ENCODE data around the gene ETV5. TPM values are rescaled to one million over a fixed set of nuclear protein-coding genes. Genes with fewer than 3 reads are reported as not detected.

ETV5 gene
- total RNA-seq, 4 donors from 2014 or later, result 5.9 to 15.5 (median 9.7) TPM

- no peak for ATAC-seq
- peaks cover 3 to 40% (median 4%) of the 10 kb centered on the region in 3 donors for H3K4me1 ChIP-seq
- peaks cover 5% of the 10 kb centered on the region for H3K27me3 ChIP-seq
- no peaks in the 10 kb centered on the region for H3K36me3 ChIP-seq
- WGBS, 2 donors (ENCODE audit: low coverage in 1 of 2), result 66 to 72% methylated on average over 6 to 11 of the region's 12 CpGs
- TF ChIP-seq POLR2AphosphoS5 (IDR thresholded peaks at IDR 0.05), result no peak
- no peak for TF ChIP-seq POLR2A (IDR thresholded peaks at IDR 0.05)
- no peak for TF ChIP-seq EP300 (IDR thresholded peaks at IDR 0.05)
- no peak for TF ChIP-seq CTCF (IDR thresholded peaks at IDR 0.05)
- H3K9me3 ChIP-seq, result no peaks in the 10 kb centered on the region
- H3K4me3 ChIP-seq, result no peak overlapping the region
- H3K27ac ChIP-seq, result no peak overlapping the region
Observed at GRCh38 chr3:186110975-186111974, 2.4 kb upstream of the ETV5 start.

- ATAC-seq, result no peak
- Histone ChIP-seq H3K27me3 (peaks cover 5% of the 10 kb centered on the region), H3K36me3 (no peaks in the 10 kb centered on the region), H3K27ac (peak overlapping the region; percentile 4 to 79 (median 77)), H3K4me1 (peaks cover 3 to 40% (median 4%) of the 10 kb centered on the region in 3 donors), H3K9me3 (no peaks in the 10 kb centered on the region), H3K4me3 (peak overlapping the region; percentile 46 to 77)
- WGBS, 2 donors (ENCODE audit: low coverage in 1 of 2), result 5 to 9% methylated on average over 9 to 24 of the region's 35 CpGs
- TF ChIP-seq CTCF (IDR thresholded peaks at IDR 0.05) (no peak), POLR2AphosphoS5 (IDR thresholded peaks at IDR 0.05) (peak; percentile 16), POLR2A (IDR thresholded peaks at IDR 0.05) (no peak), EP300 (IDR thresholded peaks at IDR 0.05) (no peak)
Observed at GRCh38 chr3:186109897-186110803, 1.3 kb upstream of the ETV5 start.

- WGBS, 2 donors (ENCODE audit: low coverage in 1 of 2), result 0 to 2% methylated on average over 7 to 19 of the region's 69 CpGs
- no peak for ATAC-seq
- no peak for TF ChIP-seq POLR2A (IDR thresholded peaks at IDR 0.05)
- TF ChIP-seq EP300 (IDR thresholded peaks at IDR 0.05), result no peak
- no peak for TF ChIP-seq CTCF (IDR thresholded peaks at IDR 0.05)
- no peak for TF ChIP-seq POLR2AphosphoS5 (IDR thresholded peaks at IDR 0.05)
- Histone ChIP-seq H3K36me3 (no peaks in the 10 kb centered on the region), H3K27me3 (peaks cover 5% of the 10 kb centered on the region), H3K4me1 (peaks cover 3 to 40% (median 4%) of the 10 kb centered on the region in 3 donors), H3K9me3 (no peaks in the 10 kb centered on the region), H3K27ac (peak overlapping the region; percentile 26 to 88 (median 85)), H3K4me3 (peak overlapping the region; percentile 52 to 77)
Observed at GRCh38 chr3:186108106-186108940, 566 bp downstream of the ETV5 start.

- peak overlapping the region; percentile 52 to 77 for H3K4me3 ChIP-seq
- peaks cover 3 to 40% (median 4%) of the 10 kb centered on the region in 3 donors for H3K4me1 ChIP-seq
- no peaks in the 10 kb centered on the region for H3K36me3 ChIP-seq
- no peak for ATAC-seq
- 8 to 16% methylated on average over 22 to 23 of the region's 45 CpGs for WGBS, 2 donors (ENCODE audit: low coverage in 1 of 2)
- H3K27ac ChIP-seq, result peak overlapping the region in 2 of 4 donors; percentile 82 to 88
- no peaks in the 10 kb centered on the region for H3K9me3 ChIP-seq
- peaks cover 3% of the 10 kb centered on the region for H3K27me3 ChIP-seq
- TF ChIP-seq POLR2A (IDR thresholded peaks at IDR 0.05) (no peak), POLR2AphosphoS5 (IDR thresholded peaks at IDR 0.05) (no peak), CTCF (IDR thresholded peaks at IDR 0.05) (no peak), EP300 (IDR thresholded peaks at IDR 0.05) (no peak)
Observed at GRCh38 chr3:186107215-186108105, 1.4 kb downstream of the ETV5 start.
